Osteoblast (primary cell): ENCODE data around the gene MUC5B. TPM values are rescaled to one million over a fixed set of nuclear protein-coding genes. Genes with fewer than 3 reads are reported as not detected.

Source experiments
- DNase-seq: peaks from one replicate; pipeline ENCODE4 v3.0.0; 2011; ENCODE audit warnings: low spot score, mixed read lengths; ENCODE audit not compliant: insufficient read length; ENCODE audit errors: missing footprints
- H2AFZ ChIP-seq: 2 replicates; pipeline ENCODE4 v1.6.0; 2011; ENCODE audit warnings: mild to moderate bottlenecking, low read length
- H3K27ac ChIP-seq: 2 replicates; pipeline ENCODE4 v1.5.1; 2011; ENCODE audit warnings: mild to moderate bottlenecking, low read depth, low read length, moderate library complexity
- H3K27me3 ChIP-seq: 2 replicates; pipeline ENCODE4 v1.6.0; 2012; ENCODE audit warnings: mild to moderate bottlenecking, control low read depth, inconsistent platforms, low read length, moderate library complexity; ENCODE audit not compliant: insufficient read depth
- H3K36me3 ChIP-seq: 2 replicates; pipeline ENCODE4 v1.5.1; 2011; ENCODE audit warnings: mild to moderate bottlenecking, low read length, control low read depth, moderate library complexity; ENCODE audit not compliant: insufficient read depth
- H3K4me1 ChIP-seq: 2 replicates; pipeline ENCODE4 v1.5.1; 2011; ENCODE audit warnings: mild to moderate bottlenecking, low read length, control low read depth, moderate library complexity; ENCODE audit not compliant: insufficient read depth
- H3K4me2 ChIP-seq: 2 replicates; pipeline ENCODE4 v1.6.0; 2011; ENCODE audit warnings: mild to moderate bottlenecking, low read length; ENCODE audit not compliant: insufficient read depth
- H3K4me3 ChIP-seq: fragments of 200-600 bp; sonication (generic); 3 replicates; pipeline ENCODE4 v1.5.1; 2012; ENCODE audit warnings: mild to moderate bottlenecking, low read length, inconsistent platforms; ENCODE audit not compliant: insufficient read depth
- H3K79me2 ChIP-seq: 2 replicates; pipeline ENCODE4 v1.6.0; 2012; ENCODE audit warnings: mild to moderate bottlenecking, low read length, control low read depth, inconsistent platforms; ENCODE audit not compliant: insufficient read depth
- H3K9me3 ChIP-seq: 2 replicates; pipeline ENCODE4 v1.5.1; 2011; ENCODE audit warnings: low read depth, low read length, control low read depth
- H4K20me1 ChIP-seq: 2 replicates; pipeline ENCODE4 v1.6.0; 2012; ENCODE audit warnings: mild to moderate bottlenecking, low read length, control low read depth; ENCODE audit not compliant: insufficient read depth
- total RNA-seq: library from RNA; depleted of rRNA; stranded (reverse); fragments of >200 nt; gene quantifications from 2 replicates; pipeline ENCODE4 v1.2.3, GENCODE V29; 2012
- TF ChIP-seq, protein P1 (sequence below): IDR thresholded peaks from 2 replicates; pipeline ENCODE4 v1.5.1; 2011; ENCODE audit warnings: mild to moderate bottlenecking, low read depth, low read length, moderate library complexity; ENCODE audit errors: extremely low read depth

MUC5B gene
- total RNA-seq, 1 donor = not detected

DNA sequence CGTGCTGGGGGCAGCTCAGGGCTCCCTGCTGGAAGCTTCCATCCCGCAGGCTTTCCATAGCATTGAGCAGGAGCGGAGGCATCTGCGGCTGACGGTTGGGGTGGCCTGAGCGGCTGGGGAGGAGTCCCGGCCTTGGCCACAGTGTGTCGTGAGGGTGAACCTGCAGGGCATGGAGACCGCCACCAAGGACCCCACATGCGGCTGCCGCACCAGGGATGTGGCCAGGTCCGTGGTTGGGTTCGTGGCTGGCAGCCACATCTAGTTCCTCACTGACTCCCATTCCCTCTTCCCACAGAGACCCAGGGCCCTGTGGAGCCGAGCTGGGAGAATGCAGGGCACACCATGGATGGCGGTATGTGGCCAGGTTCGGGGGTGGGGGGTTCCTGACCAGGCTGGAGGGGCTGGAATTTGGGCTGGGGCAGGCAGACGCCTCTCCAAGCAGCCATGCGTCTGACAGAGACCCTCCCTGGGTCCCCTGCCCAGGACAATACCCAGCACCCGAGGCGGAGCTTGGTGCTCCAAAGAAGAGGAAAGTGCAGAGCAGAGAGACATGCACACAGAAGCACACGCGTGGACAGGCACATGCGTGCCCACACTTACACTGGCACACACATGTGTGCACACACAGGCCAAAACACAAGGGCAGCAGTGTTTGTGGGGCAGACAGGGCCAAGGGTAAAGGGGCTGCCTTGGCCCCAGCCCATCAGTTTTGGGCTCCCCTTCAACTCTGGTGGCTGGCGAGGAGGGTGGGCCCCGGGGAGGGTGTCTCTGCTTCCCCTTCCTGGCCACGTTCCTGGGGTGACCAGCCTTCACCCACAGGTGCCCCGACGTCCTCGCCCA is 2.7 kb downstream of the MUC5B start:
- H3K27me3 ChIP-seq = no peaks in the 10 kb centered on the region
- no peaks in the 10 kb centered on the region for H3K79me2 ChIP-seq
- H3K4me2 ChIP-seq = no peak overlapping the region
- DNase-seq = peak; percentile 88
- no peaks in the 10 kb centered on the region for H3K36me3 ChIP-seq
- no peak overlapping the region for H3K4me3 ChIP-seq
- no peak overlapping the region for H3K27ac ChIP-seq
- TF ChIP-seq, protein P1, sequence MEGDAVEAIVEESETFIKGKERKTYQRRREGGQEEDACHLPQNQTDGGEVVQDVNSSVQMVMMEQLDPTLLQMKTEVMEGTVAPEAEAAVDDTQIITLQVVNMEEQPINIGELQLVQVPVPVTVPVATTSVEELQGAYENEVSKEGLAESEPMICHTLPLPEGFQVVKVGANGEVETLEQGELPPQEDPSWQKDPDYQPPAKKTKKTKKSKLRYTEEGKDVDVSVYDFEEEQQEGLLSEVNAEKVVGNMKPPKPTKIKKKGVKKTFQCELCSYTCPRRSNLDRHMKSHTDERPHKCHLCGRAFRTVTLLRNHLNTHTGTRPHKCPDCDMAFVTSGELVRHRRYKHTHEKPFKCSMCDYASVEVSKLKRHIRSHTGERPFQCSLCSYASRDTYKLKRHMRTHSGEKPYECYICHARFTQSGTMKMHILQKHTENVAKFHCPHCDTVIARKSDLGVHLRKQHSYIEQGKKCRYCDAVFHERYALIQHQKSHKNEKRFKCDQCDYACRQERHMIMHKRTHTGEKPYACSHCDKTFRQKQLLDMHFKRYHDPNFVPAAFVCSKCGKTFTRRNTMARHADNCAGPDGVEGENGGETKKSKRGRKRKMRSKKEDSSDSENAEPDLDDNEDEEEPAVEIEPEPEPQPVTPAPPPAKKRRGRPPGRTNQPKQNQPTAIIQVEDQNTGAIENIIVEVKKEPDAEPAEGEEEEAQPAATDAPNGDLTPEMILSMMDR = no peak
- no peaks in the 10 kb centered on the region for H4K20me1 ChIP-seq
- H3K9me3 ChIP-seq = no peaks in the 10 kb centered on the region
- no peaks in the 10 kb centered on the region for H3K4me1 ChIP-seq
- H2AFZ ChIP-seq = no peak overlapping the region

DNA sequence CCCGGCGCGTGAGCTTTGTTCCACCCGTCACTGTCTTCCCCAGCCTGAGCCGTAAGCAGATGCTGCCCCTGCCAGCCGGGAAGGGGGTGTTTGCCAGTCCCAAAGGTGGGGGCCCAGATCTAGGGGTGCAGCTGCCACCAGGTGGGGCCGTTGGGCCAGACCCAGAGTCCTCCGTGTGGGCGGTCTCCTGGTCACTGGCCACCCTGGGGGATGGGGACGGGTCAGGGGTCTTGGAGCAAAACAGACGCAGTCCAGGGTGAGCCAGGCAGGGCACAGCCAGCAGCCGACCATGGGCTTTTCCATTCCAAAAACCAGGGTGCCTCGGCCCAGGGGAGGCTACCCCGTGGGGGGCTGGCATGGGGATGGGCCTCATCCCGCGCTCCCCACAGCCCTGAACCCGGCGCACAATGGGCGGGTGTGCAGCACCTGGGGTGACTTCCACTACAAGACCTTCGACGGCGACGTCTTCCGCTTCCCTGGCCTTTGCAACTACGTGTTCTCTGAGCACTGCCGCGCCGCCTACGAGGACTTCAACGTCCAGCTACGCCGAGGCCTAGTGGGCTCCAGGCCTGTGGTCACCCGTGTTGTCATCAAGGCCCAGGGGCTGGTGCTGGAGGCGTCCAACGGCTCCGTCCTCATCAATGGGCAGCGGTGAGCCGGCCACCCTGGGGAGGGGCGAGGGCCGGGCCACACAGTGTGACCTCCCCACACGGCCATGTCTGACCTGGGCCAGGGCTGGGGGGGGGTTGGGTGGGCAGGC is 3.5 kb downstream of the MUC5B start:
- no peaks in the 10 kb centered on the region for H3K4me1 ChIP-seq
- no peak overlapping the region for H3K27ac ChIP-seq
- no peaks in the 10 kb centered on the region for H3K79me2 ChIP-seq
- TF ChIP-seq, protein P1 = no peak
- no peaks in the 10 kb centered on the region for H3K27me3 ChIP-seq
- H3K4me3 ChIP-seq = no peak overlapping the region
- H4K20me1 ChIP-seq = no peaks in the 10 kb centered on the region
- no peaks in the 10 kb centered on the region for H3K36me3 ChIP-seq
- H3K4me2 ChIP-seq = no peak overlapping the region
- no peak overlapping the region for H2AFZ ChIP-seq
- no peaks in the 10 kb centered on the region for H3K9me3 ChIP-seq
- peak; percentile 85 for DNase-seq

DNA sequence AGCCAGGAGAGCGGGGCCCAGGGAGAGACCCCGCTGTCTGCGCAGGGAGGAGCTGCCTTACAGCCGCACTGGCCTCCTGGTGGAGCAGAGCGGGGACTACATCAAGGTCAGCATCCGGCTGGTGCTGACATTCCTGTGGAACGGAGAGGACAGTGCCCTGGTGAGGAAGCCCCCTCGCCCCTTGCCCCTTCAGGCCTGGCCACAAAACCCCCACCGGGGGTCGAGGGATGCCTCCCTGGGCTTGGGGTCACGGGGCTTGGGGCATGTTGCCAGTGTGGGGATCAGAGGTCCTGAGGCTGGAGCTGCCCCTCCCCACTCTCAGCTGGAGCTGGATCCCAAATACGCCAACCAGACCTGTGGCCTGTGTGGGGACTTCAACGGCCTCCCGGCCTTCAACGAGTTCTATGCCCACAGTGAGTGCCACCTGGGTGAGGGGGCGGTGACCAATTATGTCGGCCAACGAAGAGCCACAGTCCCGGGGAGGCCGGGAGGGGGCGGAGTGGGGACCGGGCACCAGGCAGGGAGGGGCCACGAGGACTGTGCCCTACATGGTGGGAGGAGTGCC is 4.2 kb downstream of the MUC5B start:
- TF ChIP-seq, protein P1 = peak; percentile 28
- Histone ChIP-seq H3K27me3 (no peaks in the 10 kb centered on the region), H3K27ac (no peak overlapping the region), H3K36me3 (no peaks in the 10 kb centered on the region), H3K4me1 (no peaks in the 10 kb centered on the region), H3K9me3 (no peaks in the 10 kb centered on the region), H3K4me3 (no peak overlapping the region), H2AFZ (no peak overlapping the region), H4K20me1 (no peaks in the 10 kb centered on the region), H3K4me2 (no peak overlapping the region), H3K79me2 (no peaks in the 10 kb centered on the region)
- peak; percentile 98 for DNase-seq
